ENCODE data around the gene SMTN. TPM values are rescaled to one million over a fixed set of nuclear protein-coding genes. Genes with fewer than 3 reads are reported as not detected.

Gene SMTN
- total RNA-seq, 1 experiment from 2014 or later: 68.8 TPM

DNA sequence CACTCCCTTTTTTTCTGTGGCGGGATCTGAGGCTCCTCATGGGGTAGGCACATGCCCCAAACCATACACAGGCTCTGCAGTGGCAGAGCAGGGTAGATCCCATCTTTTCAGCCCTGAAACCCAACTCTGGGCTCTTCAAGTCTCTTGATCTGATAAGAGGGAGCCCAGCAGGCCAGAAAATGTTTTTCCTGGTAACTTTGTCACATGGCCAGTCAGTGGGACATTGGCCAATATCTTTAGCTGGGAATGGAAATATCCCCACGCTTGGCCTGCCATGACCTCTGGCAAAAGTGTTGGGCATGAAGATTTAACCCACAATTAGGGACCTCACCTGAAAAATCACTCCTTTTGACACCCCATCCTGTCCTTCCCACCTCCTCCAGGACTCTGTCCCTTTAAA, 49.8 kb downstream of the SMTN start:
- H4K20me1 ChIP-seq (ENCODE audit: insufficient read depth): no peaks in the 10 kb centered on the region
- peaks cover 27% of the 10 kb centered on the region for H3F3A ChIP-seq (ENCODE audit: insufficient read depth, low read depth)
- ChIA-PET CTCF (interaction anchor here (1.1 kb wide), 1 partner anchor 23 kb away, joined by 3 read pairs; the partner anchor contains the start of gene SELENOM), POLR2A (ENCODE audit: unreplicated experiment) (no interaction called here)
- H3K9me3 ChIP-seq (ENCODE audit: insufficient read depth, low read depth): no peaks in the 10 kb centered on the region
- intact Hi-C loops (cut with micrococcal nuclease; ENCODE audit: unreplicated experiment): no loop called here
- no peak overlapping the region for H3K27ac ChIP-seq
- peaks cover 21% of the 10 kb centered on the region for H3K4me1 ChIP-seq (replicated peaks; ENCODE audit: insufficient read depth)
- no peaks in the 10 kb centered on the region for H3K27me3 ChIP-seq (ENCODE audit: insufficient read depth, low read depth)
- no peaks in the 10 kb centered on the region for H3K36me3 ChIP-seq (ENCODE audit: low read depth)
- H3K9me2 ChIP-seq (ENCODE audit: insufficient read depth): no peaks in the 10 kb centered on the region
- no peak overlapping the region for H2AFZ ChIP-seq
- BruUV-seq (replicated peaks): no TSS peak
- H3K4me2 ChIP-seq: no peak overlapping the region
- no peaks in the 10 kb centered on the region for H3K79me2 ChIP-seq (ENCODE audit: low read depth)
- TF ChIP-seq EZH2 (IDR thresholded peaks at IDR 0.05; ENCODE audit: low read depth): no peak
- TF ChIP-seq, protein P1, sequence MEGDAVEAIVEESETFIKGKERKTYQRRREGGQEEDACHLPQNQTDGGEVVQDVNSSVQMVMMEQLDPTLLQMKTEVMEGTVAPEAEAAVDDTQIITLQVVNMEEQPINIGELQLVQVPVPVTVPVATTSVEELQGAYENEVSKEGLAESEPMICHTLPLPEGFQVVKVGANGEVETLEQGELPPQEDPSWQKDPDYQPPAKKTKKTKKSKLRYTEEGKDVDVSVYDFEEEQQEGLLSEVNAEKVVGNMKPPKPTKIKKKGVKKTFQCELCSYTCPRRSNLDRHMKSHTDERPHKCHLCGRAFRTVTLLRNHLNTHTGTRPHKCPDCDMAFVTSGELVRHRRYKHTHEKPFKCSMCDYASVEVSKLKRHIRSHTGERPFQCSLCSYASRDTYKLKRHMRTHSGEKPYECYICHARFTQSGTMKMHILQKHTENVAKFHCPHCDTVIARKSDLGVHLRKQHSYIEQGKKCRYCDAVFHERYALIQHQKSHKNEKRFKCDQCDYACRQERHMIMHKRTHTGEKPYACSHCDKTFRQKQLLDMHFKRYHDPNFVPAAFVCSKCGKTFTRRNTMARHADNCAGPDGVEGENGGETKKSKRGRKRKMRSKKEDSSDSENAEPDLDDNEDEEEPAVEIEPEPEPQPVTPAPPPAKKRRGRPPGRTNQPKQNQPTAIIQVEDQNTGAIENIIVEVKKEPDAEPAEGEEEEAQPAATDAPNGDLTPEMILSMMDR (conservative IDR thresholded peaks at IDR 0.05): no peak
- no peak overlapping the region for H3K4me3 ChIP-seq
- DNase-seq: peak; percentile 32 to 39

DNA sequence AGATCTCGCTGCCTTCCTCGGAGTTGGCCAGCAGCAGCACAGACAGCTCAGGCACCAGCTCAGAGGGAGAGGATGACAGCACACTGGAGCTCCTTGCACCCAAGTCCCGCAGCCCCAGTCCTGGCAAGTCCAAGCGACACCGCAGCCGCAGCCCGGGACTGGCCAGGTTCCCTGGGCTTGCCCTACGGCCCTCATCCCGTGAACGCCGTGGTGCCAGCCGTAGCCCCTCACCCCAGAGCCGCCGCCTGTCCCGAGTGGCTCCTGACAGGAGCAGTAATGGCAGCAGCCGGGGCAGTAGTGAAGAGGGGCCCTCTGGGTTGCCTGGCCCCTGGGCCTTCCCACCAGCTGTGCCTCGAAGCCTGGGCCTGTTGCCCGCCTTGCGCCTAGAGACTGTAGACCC, 52.8 kb downstream of the SMTN start:
- TF ChIP-seq EZH2 (IDR thresholded peaks at IDR 0.05; ENCODE audit: low read depth): no peak
- TF ChIP-seq, protein P1 (conservative IDR thresholded peaks at IDR 0.05): no peak
- Histone ChIP-seq H3K9me2 (ENCODE audit: insufficient read depth) (no peaks in the 10 kb centered on the region), H3K79me2 (ENCODE audit: low read depth) (no peaks in the 10 kb centered on the region), H3K4me2 (no peak overlapping the region), H3K27me3 (ENCODE audit: insufficient read depth, low read depth) (no peaks in the 10 kb centered on the region; the same call in none of the 2 replicates), H3K9me3 (ENCODE audit: insufficient read depth, low read depth) (no peaks in the 10 kb centered on the region), H3F3A (ENCODE audit: insufficient read depth, low read depth) (peaks cover 27% of the 10 kb centered on the region), H4K20me1 (ENCODE audit: insufficient read depth) (no peaks in the 10 kb centered on the region), H3K27ac (no peak overlapping the region), H3K36me3 (ENCODE audit: low read depth) (no peaks in the 10 kb centered on the region), H3K4me3 (no peak overlapping the region), H2AFZ (no peak overlapping the region), H3K4me1 (replicated peaks; ENCODE audit: insufficient read depth) (peaks cover 21% of the 10 kb centered on the region)
- intact Hi-C loops (cut with micrococcal nuclease; ENCODE audit: unreplicated experiment): no loop called here
- ChIA-PET POLR2A (ENCODE audit: unreplicated experiment) (no interaction called here), CTCF (no interaction called here)
- peak in 1 of 2 experiments; percentile 21 for DNase-seq
- no TSS peak for BruUV-seq (replicated peaks)

DNA sequence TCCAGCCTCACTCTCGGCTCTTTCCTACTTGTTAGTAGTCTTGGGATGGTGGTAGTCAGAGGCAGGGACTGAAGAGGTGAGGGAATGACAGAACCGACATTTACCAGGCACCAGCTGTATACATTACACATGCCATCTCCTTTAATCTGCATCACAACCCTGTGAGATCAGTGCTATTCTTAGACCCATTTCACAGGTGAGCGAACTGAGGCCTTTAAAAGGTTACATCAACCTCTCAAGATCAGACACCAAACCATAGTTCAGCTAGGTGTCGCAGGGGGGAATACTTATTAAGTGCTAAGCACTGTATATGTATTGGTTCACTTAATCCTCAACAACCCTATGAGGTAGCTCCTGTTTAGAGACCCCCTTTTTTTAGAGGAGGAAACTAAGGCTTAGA, 53.6 kb downstream of the SMTN start:
- intact Hi-C loops (cut with micrococcal nuclease; ENCODE audit: unreplicated experiment): no loop called here
- TF ChIP-seq, protein P1 (conservative IDR thresholded peaks at IDR 0.05): no peak
- TF ChIP-seq EZH2 (IDR thresholded peaks at IDR 0.05; ENCODE audit: low read depth): no peak
- H3K9me3 ChIP-seq (ENCODE audit: insufficient read depth, low read depth): no peaks in the 10 kb centered on the region
- POLR2A ChIA-PET (ENCODE audit: unreplicated experiment): no interaction called here
- BruUV-seq (replicated peaks): no TSS peak
- peak in 1 of 2 experiments; percentile 28 for DNase-seq
- no peaks in the 10 kb centered on the region for H3K9me2 ChIP-seq (ENCODE audit: insufficient read depth)
- no peaks in the 10 kb centered on the region for H3K79me2 ChIP-seq (ENCODE audit: low read depth)
- H3K4me2 ChIP-seq: no peak overlapping the region
- no peaks in the 10 kb centered on the region for H3K36me3 ChIP-seq (ENCODE audit: low read depth)
- peaks cover 6% of the 10 kb centered on the region for H3K27me3 ChIP-seq (ENCODE audit: insufficient read depth, low read depth)
- H2AFZ ChIP-seq: no peak overlapping the region
- no peak overlapping the region for H3K27ac ChIP-seq
- no peaks in the 10 kb centered on the region for H4K20me1 ChIP-seq (ENCODE audit: insufficient read depth)
- H3F3A ChIP-seq (ENCODE audit: insufficient read depth, low read depth): peaks cover 27% of the 10 kb centered on the region
- CTCF ChIA-PET: no interaction called here
- peaks cover 21% of the 10 kb centered on the region for H3K4me1 ChIP-seq (replicated peaks; ENCODE audit: insufficient read depth)
- no peak overlapping the region for H3K4me3 ChIP-seq
